HG02571 (cell line): ENCODE measurements around the gene THRB.

Experiments used
- ATAC-seq: cut with Tn5 transposase; IDR thresholded peaks from one replicate; pipeline ENCODE4 v1.9.1; 2021; ENCODE audit warnings: mild to moderate bottlenecking, moderate library complexity; ENCODE audit not compliant: unreplicated experiment

The THRB gene

DNA sequence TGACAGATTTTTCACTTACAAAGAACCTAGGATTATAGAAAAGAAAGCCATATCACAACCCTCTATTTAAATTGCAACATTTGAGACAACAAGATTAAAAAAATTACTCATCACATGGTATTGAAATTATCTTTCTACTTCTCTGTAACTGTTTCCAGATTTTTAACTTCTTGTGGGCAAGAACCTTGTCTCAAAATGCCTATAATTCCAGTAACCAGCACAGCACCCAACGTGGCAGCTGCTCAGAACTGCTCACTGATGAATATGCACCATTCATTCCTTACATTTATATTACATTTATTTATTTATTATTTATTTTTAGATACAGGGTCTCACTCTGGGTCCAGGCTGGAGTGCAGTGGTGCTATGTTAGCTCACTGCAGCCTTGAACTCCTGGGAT, 216.1 kb downstream of the THRB start:
- no peak for ATAC-seq

- no peak for ATAC-seq
These were observed 221.2 kb downstream of the THRB start for GRCh38 chr3:24273491-24273890.

GRCh38 chr3:24272875-24273274, 221.8 kb downstream of the THRB start:
- no peak for ATAC-seq

DNA sequence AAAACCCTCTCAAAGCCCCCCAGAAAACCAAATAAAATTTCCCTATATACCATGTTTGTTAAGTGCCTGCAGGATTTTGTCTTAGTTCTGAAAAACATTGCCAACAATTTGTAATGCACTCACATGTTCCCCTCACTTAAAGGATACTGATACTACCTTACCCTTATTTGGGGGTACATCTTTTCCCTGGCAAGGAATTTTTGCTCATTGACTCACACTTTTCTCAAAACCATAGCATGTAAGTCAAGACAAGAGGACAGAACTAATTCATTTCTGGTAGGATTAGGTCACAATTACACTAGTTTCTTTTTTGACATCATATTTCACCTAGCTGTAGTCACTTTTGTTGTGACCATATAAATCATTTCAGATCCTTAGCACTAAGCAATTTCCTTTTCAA, 222.2 kb downstream of the THRB start:
- no peak for ATAC-seq

DNA sequence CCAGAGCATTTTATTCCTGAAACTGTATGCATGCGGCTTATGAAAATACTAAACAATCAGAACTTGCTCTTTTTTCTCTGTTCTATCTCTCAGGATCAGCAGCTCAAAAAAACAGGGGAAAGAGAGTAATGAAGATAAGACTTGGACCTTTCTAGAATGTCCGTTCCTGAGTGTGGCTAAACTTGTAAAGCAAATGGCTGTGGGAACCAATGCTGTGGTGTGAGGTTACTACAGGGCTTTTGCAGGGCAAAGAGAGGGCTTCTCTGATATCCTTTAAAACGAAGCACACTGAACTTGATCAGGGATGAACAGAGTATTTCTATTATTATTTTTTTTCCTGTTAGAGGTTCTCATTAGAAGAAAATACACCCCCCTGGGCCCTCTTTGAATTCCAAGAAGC, 223.4 kb downstream of the THRB start:
- no peak for ATAC-seq

- ATAC-seq, result no peak
These were observed 223.9 kb downstream of the THRB start for GRCh38 chr3:24270744-24271143.

DNA sequence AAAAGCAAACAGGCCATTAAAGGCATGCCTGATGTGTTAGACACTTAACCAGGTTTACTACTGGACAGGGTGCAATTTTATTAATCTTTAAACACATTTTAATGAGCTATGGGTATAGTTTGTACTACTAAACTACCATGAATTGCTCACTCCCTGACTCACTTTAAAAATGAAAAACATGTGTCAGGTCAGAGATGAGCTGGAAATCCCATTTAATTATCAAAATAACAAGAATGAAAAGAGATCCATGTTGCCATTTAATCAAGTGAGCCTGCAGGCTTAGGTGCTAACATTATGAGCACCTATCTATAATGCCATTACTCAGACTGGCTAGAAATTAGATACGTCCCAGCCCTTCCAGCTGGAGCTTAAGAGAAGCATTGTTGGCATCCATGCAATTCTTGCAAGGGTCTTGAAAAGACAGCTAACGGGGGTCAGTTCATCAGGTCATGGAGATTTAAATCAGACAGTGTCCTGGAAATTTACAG, 224.4 kb downstream of the THRB start:
- ATAC-seq, result no peak

- peak; percentile 73 for ATAC-seq
These were observed 229.9 kb downstream of the THRB start for GRCh38 chr3:24264748-24265158.

DNA sequence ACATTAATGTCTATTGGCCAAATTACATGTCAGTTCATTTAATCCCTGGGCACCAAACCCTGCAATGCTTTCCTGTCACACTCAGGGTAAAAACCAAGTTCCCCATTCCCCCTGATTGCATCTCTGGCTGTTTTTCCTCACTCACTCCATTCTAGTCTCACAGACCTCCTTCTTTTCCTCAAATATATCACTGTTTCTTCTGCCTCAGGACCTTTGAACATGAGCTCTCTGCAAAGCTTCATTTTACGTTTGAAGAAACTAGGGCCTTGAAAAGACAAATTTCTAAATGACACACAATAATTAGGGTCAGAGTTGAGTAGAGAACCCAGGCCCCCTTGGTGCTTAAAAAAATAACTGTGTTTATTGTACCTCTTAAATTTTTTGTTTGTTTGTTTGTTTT, 230.6 kb downstream of the THRB start:
- no peak for ATAC-seq

DNA sequence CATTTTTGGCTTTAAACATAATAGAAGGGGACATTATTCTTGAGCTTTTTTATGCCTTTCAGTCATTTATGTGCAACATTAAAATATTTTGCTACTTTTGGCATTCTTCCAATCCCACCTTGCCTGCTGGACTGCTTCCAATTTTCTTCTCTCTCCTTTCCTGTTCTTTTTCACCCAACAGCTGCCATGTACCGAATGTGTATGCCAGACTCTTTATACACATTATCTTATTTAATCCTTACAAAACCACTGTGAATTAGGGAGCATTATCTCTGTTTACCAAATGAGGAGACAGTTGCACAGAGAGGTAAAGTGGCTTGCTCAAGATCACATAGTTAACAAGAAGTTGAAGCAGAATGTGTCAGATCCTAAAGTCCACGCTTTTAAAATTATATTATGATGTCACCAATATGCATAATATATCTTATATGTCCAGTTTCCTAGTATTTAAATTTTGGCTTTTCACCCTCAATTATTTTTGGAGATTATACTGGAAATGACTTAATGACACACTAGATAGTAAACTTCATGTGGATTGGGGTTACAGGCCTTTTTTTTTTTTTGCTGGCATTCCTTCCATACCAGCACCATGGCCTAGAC, 231.5 kb downstream of the THRB start:
- ATAC-seq, result no peak

DNA sequence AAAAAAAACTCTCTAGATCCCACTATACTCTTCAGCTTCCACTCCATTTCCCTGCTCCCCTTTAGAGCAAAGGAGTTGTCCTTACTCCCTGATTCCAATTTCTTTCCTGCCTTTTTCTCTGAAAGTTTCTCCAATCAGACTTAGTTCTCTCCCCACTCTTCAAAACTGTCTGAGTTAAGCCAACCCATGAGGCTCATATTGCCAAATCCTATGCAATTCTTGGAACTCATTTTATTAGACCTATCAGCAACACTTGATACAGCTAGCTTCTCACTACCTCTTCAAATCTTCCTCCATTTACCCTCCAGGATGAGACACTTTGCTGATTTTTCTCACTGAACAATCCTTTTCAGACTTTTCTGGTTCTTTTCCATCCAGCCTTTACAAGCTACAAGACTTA, 233.1 kb downstream of the THRB start:
- no peak for ATAC-seq

GRCh38 chr3:24259901-24260512, 234.6 kb downstream of the THRB start:
- ATAC-seq, result no peak

- no peak for ATAC-seq
These were observed 235.7 kb downstream of the THRB start for GRCh38 chr3:24258727-24259600.

DNA sequence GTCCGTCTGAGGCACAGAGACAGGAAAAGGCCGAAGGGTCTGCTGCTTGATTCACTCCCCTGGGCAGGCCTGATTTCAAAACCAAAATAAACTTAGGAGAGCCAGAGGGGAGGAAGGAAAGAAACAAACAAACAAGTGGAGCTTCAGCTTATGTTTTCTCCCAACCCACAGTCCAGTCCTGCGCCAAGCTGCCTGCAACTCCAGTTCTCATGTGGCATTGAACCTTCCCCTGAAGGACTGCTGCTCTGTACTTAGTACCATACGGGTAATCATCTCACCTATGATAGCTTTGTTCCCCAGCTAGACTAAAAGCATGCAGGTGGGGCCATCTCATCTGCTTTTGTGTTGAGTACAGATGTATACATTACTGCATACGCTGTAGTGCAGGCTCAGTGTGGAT, 236.4 kb downstream of the THRB start:
- ATAC-seq, result no peak

DNA sequence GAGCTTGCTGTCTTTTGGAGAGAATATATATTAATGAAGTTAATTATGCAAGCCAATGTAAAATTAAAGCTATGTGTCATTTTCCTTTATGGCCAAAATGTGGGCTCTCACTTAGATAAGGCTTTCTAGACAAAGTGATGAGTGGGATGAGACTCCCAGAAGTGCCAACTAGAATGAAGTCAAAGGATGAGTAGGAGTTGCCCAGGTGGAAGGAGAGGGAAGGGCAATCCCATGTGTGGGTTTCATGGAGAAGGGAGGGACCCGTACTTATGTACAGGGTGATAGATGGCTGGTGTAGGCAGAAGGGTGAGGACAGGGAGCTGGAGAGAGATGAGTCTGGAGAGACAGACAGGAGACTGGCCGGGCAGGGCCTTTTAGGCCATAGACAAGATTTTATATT, 239.2 kb downstream of the THRB start:
- no peak for ATAC-seq

DNA sequence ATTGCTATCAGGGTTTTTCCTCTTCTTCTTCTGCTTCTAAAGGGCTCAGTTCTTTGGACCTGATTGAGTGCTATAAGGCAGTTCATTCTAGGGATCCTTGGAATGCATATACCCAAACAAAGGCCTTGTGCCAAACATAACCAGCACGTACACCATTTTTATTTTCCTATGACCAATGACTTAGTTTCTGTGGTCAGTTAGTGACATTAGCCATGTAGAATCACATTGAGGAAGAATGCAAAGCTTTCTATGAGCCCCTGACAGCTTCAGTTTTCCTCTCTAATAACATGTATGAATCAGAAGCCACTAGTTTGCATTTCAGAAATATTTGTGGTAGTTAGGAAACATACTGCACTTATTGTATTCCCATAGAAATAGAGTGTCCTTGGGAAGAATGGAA, 240.0 kb downstream of the THRB start:
- ATAC-seq, result no peak

- no peak for ATAC-seq
These were observed 241.3 kb downstream of the THRB start for GRCh38 chr3:24253336-24253735.

- no peak for ATAC-seq
These were observed 245.1 kb downstream of the THRB start for GRCh38 chr3:24249523-24249922.

- ATAC-seq, result no peak
These were observed 249.6 kb downstream of the THRB start for GRCh38 chr3:24245056-24245455.

GRCh38 chr3:24244491-24244890, 250.2 kb downstream of the THRB start:
- ATAC-seq, result no peak

DNA sequence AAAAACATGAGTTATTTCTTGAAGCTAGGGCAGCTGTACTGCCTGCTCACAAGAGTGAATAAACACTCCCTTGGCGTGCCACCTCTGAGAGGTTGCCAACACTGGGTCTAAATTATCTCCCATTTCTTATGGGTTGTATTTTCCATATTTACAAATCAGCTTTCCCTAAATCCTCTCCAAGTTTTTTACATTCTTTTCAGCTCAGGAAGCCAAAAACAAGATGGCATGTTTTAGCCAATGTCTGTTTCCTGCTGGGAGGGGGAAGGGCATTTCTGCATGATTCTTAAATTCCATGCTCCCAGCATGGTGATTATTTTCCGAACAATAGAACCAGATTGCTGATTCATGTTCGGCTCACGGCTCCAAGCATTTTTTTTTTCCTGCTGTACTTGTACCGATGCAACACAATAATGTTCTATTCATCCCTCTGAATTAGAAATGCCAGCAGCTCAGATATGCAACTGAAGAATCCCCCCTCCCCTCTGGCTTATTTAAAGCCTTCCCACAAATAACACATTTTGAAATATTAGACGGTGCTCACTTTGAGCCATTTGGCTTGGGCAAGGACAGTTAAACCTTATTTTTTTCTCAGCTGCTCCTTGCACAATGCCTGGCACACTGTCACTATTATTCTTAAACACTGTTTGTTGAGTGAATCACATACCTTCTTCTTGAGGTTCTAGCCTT, 252.5 kb downstream of the THRB start:
- ATAC-seq, result no peak
